ENCODE data around the gene ZNF280B.

DNA sequence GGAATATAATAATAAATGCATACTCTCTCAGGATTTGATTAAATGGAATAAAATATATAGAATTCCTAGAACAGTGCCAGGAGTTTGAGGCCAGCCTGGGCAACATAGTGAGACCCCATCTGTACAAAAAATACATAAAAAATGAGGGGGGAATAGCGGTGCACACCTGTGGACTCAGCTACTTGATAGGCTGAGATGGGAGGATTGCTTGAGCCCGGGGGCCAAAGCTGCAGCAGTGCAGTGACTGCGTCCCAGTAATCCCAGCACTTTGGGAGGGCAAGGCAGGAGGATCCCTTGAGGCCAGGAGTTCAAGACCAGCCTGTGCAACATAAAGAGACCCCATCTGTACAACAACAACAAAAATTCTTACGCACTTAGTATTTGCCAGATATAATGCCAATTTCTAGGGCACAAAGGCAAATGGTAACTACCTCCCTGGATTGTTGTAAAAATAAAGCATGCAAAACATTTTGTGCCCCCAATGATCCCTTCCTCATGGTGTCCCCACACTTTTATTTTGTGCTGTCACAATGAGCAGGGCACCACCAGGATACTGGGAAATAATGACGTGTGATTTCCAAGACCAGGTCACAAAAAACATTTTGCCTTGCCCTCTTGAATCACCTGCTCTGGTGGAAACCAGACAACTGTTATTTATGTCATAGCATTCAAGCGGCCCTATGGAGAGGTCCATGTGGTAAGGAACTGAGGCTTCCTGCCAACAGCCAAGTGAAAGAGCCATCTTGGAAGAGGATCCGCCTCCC, 29.9 kb upstream of the ZNF280B start:
- TF ChIP-seq NR2C2 (CRISPR knock-in tag; IDR thresholded peaks at IDR 0.05), result no peak
- no peak for TF ChIP-seq EMX1 (CRISPR knock-in tag; IDR thresholded peaks at IDR 0.05)
- TF ChIP-seq, protein P1, sequence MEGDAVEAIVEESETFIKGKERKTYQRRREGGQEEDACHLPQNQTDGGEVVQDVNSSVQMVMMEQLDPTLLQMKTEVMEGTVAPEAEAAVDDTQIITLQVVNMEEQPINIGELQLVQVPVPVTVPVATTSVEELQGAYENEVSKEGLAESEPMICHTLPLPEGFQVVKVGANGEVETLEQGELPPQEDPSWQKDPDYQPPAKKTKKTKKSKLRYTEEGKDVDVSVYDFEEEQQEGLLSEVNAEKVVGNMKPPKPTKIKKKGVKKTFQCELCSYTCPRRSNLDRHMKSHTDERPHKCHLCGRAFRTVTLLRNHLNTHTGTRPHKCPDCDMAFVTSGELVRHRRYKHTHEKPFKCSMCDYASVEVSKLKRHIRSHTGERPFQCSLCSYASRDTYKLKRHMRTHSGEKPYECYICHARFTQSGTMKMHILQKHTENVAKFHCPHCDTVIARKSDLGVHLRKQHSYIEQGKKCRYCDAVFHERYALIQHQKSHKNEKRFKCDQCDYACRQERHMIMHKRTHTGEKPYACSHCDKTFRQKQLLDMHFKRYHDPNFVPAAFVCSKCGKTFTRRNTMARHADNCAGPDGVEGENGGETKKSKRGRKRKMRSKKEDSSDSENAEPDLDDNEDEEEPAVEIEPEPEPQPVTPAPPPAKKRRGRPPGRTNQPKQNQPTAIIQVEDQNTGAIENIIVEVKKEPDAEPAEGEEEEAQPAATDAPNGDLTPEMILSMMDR (IDR thresholded peaks at IDR 0.05), result no peak
- no peak for TF ChIP-seq NR1H2 (CRISPR knock-in tag; IDR thresholded peaks at IDR 0.05)
- no peak for TF ChIP-seq ATF3 (CRISPR knock-in tag; conservative IDR thresholded peaks at IDR 0.05)
- TF ChIP-seq ZNF396 (CRISPR knock-in tag; IDR thresholded peaks at IDR 0.05; ENCODE audit: borderline replicate concordance), result no peak
- no peak for TF ChIP-seq JUN (CRISPR knock-in tag; IDR thresholded peaks at IDR 0.05)
- no peak for TF ChIP-seq NFYB (CRISPR knock-in tag; conservative IDR thresholded peaks at IDR 0.05; ENCODE audit: low read depth)
- TF ChIP-seq, protein P2, sequence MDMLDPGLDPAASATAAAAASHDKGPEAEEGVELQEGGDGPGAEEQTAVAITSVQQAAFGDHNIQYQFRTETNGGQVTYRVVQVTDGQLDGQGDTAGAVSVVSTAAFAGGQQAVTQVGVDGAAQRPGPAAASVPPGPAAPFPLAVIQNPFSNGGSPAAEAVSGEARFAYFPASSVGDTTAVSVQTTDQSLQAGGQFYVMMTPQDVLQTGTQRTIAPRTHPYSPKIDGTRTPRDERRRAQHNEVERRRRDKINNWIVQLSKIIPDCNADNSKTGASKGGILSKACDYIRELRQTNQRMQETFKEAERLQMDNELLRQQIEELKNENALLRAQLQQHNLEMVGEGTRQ (CRISPR knock-in tag; IDR thresholded peaks at IDR 0.05), result no peak
- TF ChIP-seq NFE2L1 (CRISPR knock-in tag; IDR thresholded peaks at IDR 0.05), result no peak
- no peak for TF ChIP-seq ESRRA (CRISPR knock-in tag; IDR thresholded peaks at IDR 0.05; ENCODE audit: borderline replicate concordance)

Measured in WTC11 (cell line).